Trophoblast cell (in vitro differentiated cells and primary cell): ENCODE results near the gene DYSF.

ENCODE experiments used
- DNase-seq, 2 donors: peaks; one replicate each; pipeline ENCODE4 v3.0.0-alpha.2; 2016
- H2AFZ ChIP-seq: 2 replicates; pipeline ENCODE4 v1.6.1; 2013; ENCODE audit warnings: low read length, moderate library complexity, mild to moderate bottlenecking; ENCODE audit not compliant: insufficient read depth, poor library complexity
- H2AK5ac ChIP-seq: 2 replicates; pipeline ENCODE4 v1.6.1; 2013; ENCODE audit warnings: mild to moderate bottlenecking, low read length
- H2BK120ac ChIP-seq: 2 replicates; pipeline ENCODE4 v1.6.1; 2013; ENCODE audit warnings: low read length, mild to moderate bottlenecking, moderate library complexity; ENCODE audit not compliant: insufficient read depth, poor library complexity
- H2BK12ac ChIP-seq: 2 replicates; pipeline ENCODE4 v1.6.1; 2013; ENCODE audit warnings: mild to moderate bottlenecking, low read length, moderate library complexity
- H2BK5ac ChIP-seq: 2 replicates; pipeline ENCODE4 v1.6.1; 2013; ENCODE audit warnings: low read length, low read depth, moderate library complexity, mild to moderate bottlenecking; ENCODE audit not compliant: poor library complexity
- H3K14ac ChIP-seq: 2 replicates; pipeline ENCODE4 v1.6.1; 2013; ENCODE audit warnings: mild to moderate bottlenecking, low read length
- H3K18ac ChIP-seq: 2 replicates; pipeline ENCODE4 v1.6.1; 2013; ENCODE audit warnings: mild to moderate bottlenecking, low read length
- H3K23ac ChIP-seq: 2 replicates; pipeline ENCODE4 v1.6.1; 2013; ENCODE audit warnings: low read length
- H3K27ac ChIP-seq: 2 replicates; pipeline ENCODE4 v1.5.1; 2013; ENCODE audit warnings: low read depth, mild to moderate bottlenecking, inconsistent platforms, low read length, moderate library complexity
- H3K27me3 ChIP-seq: 2 replicates; pipeline ENCODE4 v1.6.1; 2013; ENCODE audit warnings: inconsistent platforms, mild to moderate bottlenecking, low read length, moderate library complexity; ENCODE audit not compliant: insufficient read depth
- H3K36me3 ChIP-seq, 2 experiments: 1 replicate in 1 of 2; 2 replicates in 1 of 2; pipeline ENCODE4 v1.6.1; 2013; ENCODE audit warnings: low read length in 2 of 2, mild to moderate bottlenecking in 2 of 2, moderate library complexity in 1 of 2; ENCODE audit not compliant: insufficient read depth in 2 of 2, control insufficient read depth in 1 of 2
- H3K4ac ChIP-seq: 2 replicates; pipeline ENCODE4 v1.6.1; 2013; ENCODE audit warnings: low read depth, mild to moderate bottlenecking, low read length, moderate library complexity
- H3K4me1 ChIP-seq, 2 experiments: 1 replicate in 1 of 2; 2 replicates in 1 of 2; pipeline ENCODE4 v1.6.1; 2013; ENCODE audit warnings: low read length in 2 of 2, mild to moderate bottlenecking in 2 of 2, moderate library complexity in 1 of 2; ENCODE audit not compliant: insufficient read depth in 2 of 2, control insufficient read depth in 1 of 2
- H3K4me2 ChIP-seq: 2 replicates; pipeline ENCODE4 v1.6.1; 2013; ENCODE audit warnings: inconsistent platforms, mild to moderate bottlenecking, low read length, moderate library complexity
- H3K4me3 ChIP-seq: 2 replicates; pipeline ENCODE4 v1.5.1; 2013; ENCODE audit warnings: mild to moderate bottlenecking, low read depth, low read length, inconsistent platforms
- H3K79me1 ChIP-seq: one replicate; pipeline ENCODE4 v1.6.1; 2013; ENCODE audit warnings: low read length
- H3K79me2 ChIP-seq: 2 replicates; pipeline ENCODE4 v1.6.1; 2013; ENCODE audit warnings: low read length, mild to moderate bottlenecking; ENCODE audit not compliant: control insufficient read depth, insufficient read depth, poor library complexity
- H3K9ac ChIP-seq: 2 replicates; pipeline ENCODE4 v1.6.1; 2013; ENCODE audit warnings: mild to moderate bottlenecking, low read length
- H3K9me3 ChIP-seq: 2 replicates; pipeline ENCODE4 v1.6.1; 2013; ENCODE audit warnings: low read depth, mild to moderate bottlenecking, control low read depth, inconsistent platforms, low read length; ENCODE audit not compliant: insufficient read depth
- H4K12ac ChIP-seq: 2 replicates; pipeline ENCODE4 v1.6.1; 2013; ENCODE audit warnings: low read depth, mild to moderate bottlenecking, low read length, moderate library complexity
- H4K8ac ChIP-seq: 2 replicates; pipeline ENCODE4 v1.6.1; 2013; ENCODE audit warnings: low read depth, mild to moderate bottlenecking, low read length, moderate library complexity
- H4K91ac ChIP-seq: one replicate; pipeline ENCODE4 v1.6.1; 2013; ENCODE audit warnings: low read depth, mild to moderate bottlenecking, low read length, moderate library complexity
- WGBS: extraction: QIAGEN DNeasy Blood & Tissue Kit; methylation state at CpG from one replicate; pipeline ENCODE4 v1.1.7; 2013; ENCODE audit warnings: missing lambda C conversion rate; ENCODE audit not compliant: insufficient read length, insufficient coverage; ENCODE audit errors: extremely low coverage; 5-methylcytosine and 5-hydroxymethylcytosine counted together

The DYSF gene

DNA sequence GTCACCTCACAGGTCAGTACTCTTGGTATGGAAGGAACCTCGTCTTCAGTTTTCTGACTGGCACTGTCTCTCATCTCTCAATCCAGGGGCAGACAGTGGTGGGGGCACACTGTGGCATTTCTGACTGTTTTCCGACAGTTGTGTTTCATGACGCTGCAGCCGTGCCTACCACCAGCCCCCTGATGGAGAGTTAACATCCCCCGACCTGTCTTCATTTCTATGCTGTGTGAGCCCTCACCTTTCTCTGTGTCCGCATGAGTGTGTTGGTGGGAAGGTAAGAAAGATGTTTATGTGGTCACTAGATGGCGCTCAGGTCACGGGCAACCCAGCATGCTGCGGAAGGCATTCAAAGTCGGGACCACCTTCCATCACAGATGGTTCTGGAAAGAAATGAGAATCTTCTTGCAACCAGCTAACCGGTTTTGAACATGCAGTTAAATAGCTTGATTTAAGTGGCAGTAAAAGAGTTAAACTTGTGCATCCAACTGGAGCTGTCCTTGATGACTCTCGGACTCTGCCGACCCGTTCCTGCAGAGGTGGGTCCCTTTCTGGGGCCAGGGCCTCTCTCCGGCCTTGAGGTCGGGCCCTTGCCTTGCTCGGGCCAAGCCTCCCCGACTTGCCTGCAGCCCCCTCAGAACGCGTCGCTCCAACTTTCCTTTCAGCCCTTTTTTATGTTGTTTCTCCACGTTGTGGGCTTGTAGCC, 92.4 kb downstream of the DYSF start:
- Histone ChIP-seq H3K27me3 (no peaks in the 10 kb centered on the region), H4K91ac (no peak overlapping the region), H3K79me1 (no peaks in the 10 kb centered on the region), H3K9ac (no peak overlapping the region), H3K36me3 (peaks cover 0 to 5% of the 10 kb centered on the region in 2 experiments), H2BK5ac (no peak overlapping the region), H4K12ac (no peak overlapping the region), H3K27ac (no peak overlapping the region), H2BK12ac (no peak overlapping the region), H2AK5ac (no peak overlapping the region), H3K4me2 (no peak overlapping the region), H3K9me3 (peaks cover 1% of the 10 kb centered on the region), H3K14ac (no peak overlapping the region), H3K4me3 (no peak overlapping the region), H3K4ac (no peak overlapping the region), H3K79me2 (no peaks in the 10 kb centered on the region), H2BK120ac (no peak overlapping the region), H3K4me1 (no peaks in the 10 kb centered on the region), H2AFZ (no peak overlapping the region), H3K18ac (no peak overlapping the region), H4K8ac (no peak overlapping the region), H3K23ac (no peak overlapping the region)
- peak; percentile 24 to 61 for DNase-seq
- no CpG with 5 or more reads among the region's 22 CpGs for WGBS

DNA sequence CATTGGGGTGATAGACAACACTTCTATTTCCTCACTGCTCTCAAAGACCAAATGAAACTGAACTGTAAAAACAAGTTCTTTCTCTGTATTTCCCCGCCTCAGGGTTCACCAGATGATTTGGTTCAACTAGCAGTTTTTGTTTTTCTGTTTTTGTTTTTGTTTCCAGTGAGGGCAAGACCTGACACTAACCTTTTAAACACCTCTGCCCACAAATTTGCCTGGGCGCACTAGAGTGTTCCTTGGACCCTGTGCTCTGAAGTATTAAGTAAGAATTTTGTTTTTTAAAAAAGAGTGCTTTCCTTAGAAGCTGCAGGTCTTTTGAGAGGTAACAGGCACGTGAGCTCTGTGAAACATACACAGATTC, 92.9 kb downstream of the DYSF start:
- H3K27ac ChIP-seq = no peak overlapping the region
- no peak overlapping the region for H3K18ac ChIP-seq
- no peak overlapping the region for H2AFZ ChIP-seq
- H3K27me3 ChIP-seq = no peaks in the 10 kb centered on the region
- H3K9ac ChIP-seq = no peak overlapping the region
- H3K4me2 ChIP-seq = no peak overlapping the region
- H3K79me2 ChIP-seq = no peaks in the 10 kb centered on the region
- H3K4ac ChIP-seq = no peak overlapping the region
- no peak overlapping the region for H4K12ac ChIP-seq
- DNase-seq = no peak
- no peaks in the 10 kb centered on the region for H3K79me1 ChIP-seq
- H3K14ac ChIP-seq = no peak overlapping the region
- WGBS = no CpG with 5 or more reads among the region's 3 CpGs
- H3K36me3 ChIP-seq = peaks cover under 1 to 5% of the 10 kb centered on the region in 2 experiments
- H2AK5ac ChIP-seq = no peak overlapping the region
- H2BK5ac ChIP-seq = no peak overlapping the region
- no peak overlapping the region for H2BK120ac ChIP-seq
- H3K23ac ChIP-seq = no peak overlapping the region
- H4K8ac ChIP-seq = no peak overlapping the region
- H3K4me1 ChIP-seq = no peaks in the 10 kb centered on the region
- H4K91ac ChIP-seq = no peak overlapping the region
- H3K9me3 ChIP-seq = peaks cover 1% of the 10 kb centered on the region
- no peak overlapping the region for H2BK12ac ChIP-seq
- H3K4me3 ChIP-seq = no peak overlapping the region

DNA sequence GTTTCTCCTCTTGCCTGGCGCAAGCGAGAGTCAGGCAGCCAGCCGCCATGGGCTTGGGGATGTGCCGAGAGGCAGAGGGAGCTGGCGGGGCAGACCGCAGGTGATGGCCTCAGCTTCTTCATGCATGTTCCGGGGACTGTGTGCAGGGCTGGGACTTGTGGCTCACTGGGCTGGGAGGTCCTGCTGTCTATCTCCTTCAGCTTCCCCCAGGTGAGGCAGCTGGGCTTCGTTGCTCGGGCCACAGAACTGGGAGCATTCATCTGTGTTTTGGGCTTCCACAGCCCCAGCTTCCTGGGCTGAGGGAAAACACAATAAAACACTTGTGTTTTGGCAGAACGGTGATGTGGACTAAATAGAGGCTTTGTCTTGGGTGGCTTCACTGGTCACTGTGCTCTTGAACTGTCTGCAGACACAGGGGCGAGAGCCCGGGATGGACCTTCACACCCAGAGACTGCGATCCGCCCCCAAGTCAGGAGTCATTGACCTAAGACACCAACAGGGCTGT, 93.5 kb downstream of the DYSF start:
- Histone ChIP-seq H3K27me3 (no peaks in the 10 kb centered on the region), H3K18ac (no peak overlapping the region)

DNA sequence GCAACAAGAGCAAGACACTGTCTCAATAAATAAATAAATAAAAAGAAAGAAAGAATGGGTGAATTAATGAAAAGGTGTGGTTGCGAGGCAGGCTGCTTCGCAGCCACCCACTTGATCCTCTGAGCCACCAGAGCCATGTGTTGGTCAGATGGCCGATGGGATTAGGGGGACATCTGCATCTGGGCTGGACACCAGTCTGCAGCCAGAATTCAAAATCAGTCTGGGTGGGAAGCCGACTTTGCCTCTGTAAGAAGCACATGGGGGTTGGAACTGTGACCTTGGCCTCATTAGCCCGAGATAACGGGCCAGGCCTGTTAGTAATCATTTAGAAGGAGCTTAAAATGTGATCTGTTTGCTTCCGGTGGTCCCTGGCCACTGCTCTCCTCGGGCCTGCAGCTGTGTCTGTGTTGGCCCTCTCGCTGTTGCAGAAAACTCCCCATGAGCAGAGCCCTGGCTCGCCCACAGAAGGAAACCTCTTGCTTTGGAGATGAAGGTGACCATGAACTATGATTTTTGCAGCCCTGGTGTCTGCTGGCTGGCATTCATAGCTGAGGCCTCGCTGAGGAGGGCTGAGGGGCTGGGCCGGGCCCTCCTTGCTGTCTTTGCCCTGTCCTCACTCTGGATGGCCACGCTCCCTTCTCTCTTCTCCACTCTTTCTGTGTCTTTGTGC, 94.4 kb downstream of the DYSF start:
- H2BK120ac ChIP-seq = no peak overlapping the region
- H2AFZ ChIP-seq = no peak overlapping the region
- H3K23ac ChIP-seq = no peak overlapping the region
- no peaks in the 10 kb centered on the region for H3K79me2 ChIP-seq
- no peak overlapping the region for H2BK12ac ChIP-seq
- no peak overlapping the region for H3K9ac ChIP-seq
- H3K4ac ChIP-seq = no peak overlapping the region
- H3K36me3 ChIP-seq = peaks cover 3 to 8% of the 10 kb centered on the region in 2 experiments
- no peaks in the 10 kb centered on the region for H3K79me1 ChIP-seq
- no peak overlapping the region for H3K4me2 ChIP-seq
- no peaks in the 10 kb centered on the region for H3K4me1 ChIP-seq
- no peak overlapping the region for H2AK5ac ChIP-seq
- no peak overlapping the region for H3K4me3 ChIP-seq
- H4K12ac ChIP-seq = no peak overlapping the region
- H3K14ac ChIP-seq = no peak overlapping the region
- no peak overlapping the region for H4K8ac ChIP-seq
- H4K91ac ChIP-seq = no peak overlapping the region
- H3K9me3 ChIP-seq = peaks cover 1% of the 10 kb centered on the region
- no peak overlapping the region for H3K27ac ChIP-seq
- H2BK5ac ChIP-seq = no peak overlapping the region
- H3K18ac ChIP-seq = no peak overlapping the region
- no peaks in the 10 kb centered on the region for H3K27me3 ChIP-seq
- no peak for DNase-seq
- no CpG with 5 or more reads among the region's 13 CpGs for WGBS

More for the DNA sequence above, 93.5 kb downstream of the DYSF start:
- Histone ChIP-seq H3K27ac (no peak overlapping the region), H4K12ac (no peak overlapping the region), H4K91ac (no peak overlapping the region), H2BK5ac (no peak overlapping the region), H2BK12ac (no peak overlapping the region), H3K79me1 (no peaks in the 10 kb centered on the region), H2AK5ac (no peak overlapping the region), H3K4me1 (no peaks in the 10 kb centered on the region), H3K14ac (no peak overlapping the region), H3K36me3 (peaks cover 2 to 8% of the 10 kb centered on the region in 2 experiments), H3K79me2 (no peaks in the 10 kb centered on the region), H2BK120ac (no peak overlapping the region), H4K8ac (no peak overlapping the region), H3K4me2 (no peak overlapping the region), H3K4me3 (no peak overlapping the region), H3K9me3 (peaks cover 1% of the 10 kb centered on the region), H3K9ac (no peak overlapping the region), H3K23ac (no peak overlapping the region), H2AFZ (no peak overlapping the region), H3K4ac (no peak overlapping the region)
- no peak for DNase-seq
- WGBS = no CpG with 5 or more reads among the region's 14 CpGs
